Ishikawa (cell line): ENCODE measurements around the gene ALDH1A1.

Experiments
- EP300 ChIP-seq: IDR thresholded peaks from 2 replicates; pipeline ENCODE4 v1.6.1; 2012; ENCODE audit warnings: borderline replicate concordance
- MAX ChIP-seq: IDR thresholded peaks from 2 replicates; pipeline ENCODE4 v1.6.1; 2012
- RAD21 ChIP-seq: IDR thresholded peaks from 2 replicates; pipeline ENCODE4 v1.6.1; 2012; ENCODE audit warnings: low read depth
- ZBTB7A ChIP-seq: IDR thresholded peaks from 2 replicates; pipeline ENCODE4 v1.6.1; 2012; ENCODE audit warnings: low read depth

GRCh38 chr9:72972636-72973035 lies 19.8 kb upstream of the ALDH1A1 start:
- no peak for TF ChIP-seq ZBTB7A
- no peak for TF ChIP-seq MAX
- TF ChIP-seq EP300, result no peak
- TF ChIP-seq RAD21, result no peak
